GM23338 (cell line): ENCODE measurements around the gene RNF220. TPM values are rescaled to one million over a fixed set of nuclear protein-coding genes. Genes with fewer than 3 reads are reported as not detected.

ENCODE experiments used
- ATAC-seq: fragments of 200-7000 bp; cut with Tn5 transposase; 3 replicates; pipeline ENCODE4 v1.9.1; 2020
- DNase-seq: peaks from one replicate; pipeline ENCODE4 v3.0.0-alpha.2; 2015; ENCODE audit warnings: low spot score
- H2AFZ ChIP-seq: fragments of 200-600 bp; sonication (generic); 2 replicates; pipeline ENCODE4 v1.8.0; 2016; ENCODE audit warnings: antibody characterized with exemption, mild to moderate bottlenecking, moderate library complexity
- H3F3A ChIP-seq: fragments of 200-600 bp; sonication (generic); replicated peaks from 2 replicates; pipeline ENCODE4 v1.8.0; 2017; ENCODE audit warnings: antibody characterized with exemption, mixed run types, low read depth
- H3K27ac ChIP-seq: fragments of 200-600 bp; sonication (generic); 2 replicates; pipeline ENCODE4 v1.6.1; 2016; ENCODE audit warnings: low read depth
- H3K27me3 ChIP-seq: fragments of 200-600 bp; sonication (generic); 2 replicates; pipeline ENCODE4 v1.8.0; 2016; ENCODE audit warnings: mild to moderate bottlenecking, mixed run types, moderate library complexity; ENCODE audit not compliant: insufficient read depth
- H3K36me3 ChIP-seq: fragments of 200-600 bp; sonication (generic); 2 replicates; pipeline ENCODE4 v1.8.0; 2016; ENCODE audit warnings: mild to moderate bottlenecking; ENCODE audit not compliant: insufficient read depth
- H3K4me1 ChIP-seq: fragments of 200-600 bp; sonication (generic); 2 replicates; pipeline ENCODE4 v1.8.0; 2016; ENCODE audit warnings: mild to moderate bottlenecking, moderate library complexity; ENCODE audit not compliant: insufficient read depth
- H3K4me2 ChIP-seq: fragments of 200-600 bp; sonication (generic); 2 replicates; pipeline ENCODE4 v1.7.1; 2017; ENCODE audit warnings: mixed run types
- H3K4me3 ChIP-seq: fragments of 200-600 bp; sonication (generic); 2 replicates; pipeline ENCODE4 v1.6.1; 2016; ENCODE audit warnings: mixed run types
- H3K79me2 ChIP-seq: fragments of 200-600 bp; sonication (generic); replicated peaks from 2 replicates; pipeline ENCODE4 v1.8.0; 2017; ENCODE audit warnings: mild to moderate bottlenecking; ENCODE audit not compliant: insufficient read depth
- H3K9me2 ChIP-seq: fragments of 200-600 bp; sonication (generic); 2 replicates; pipeline ENCODE4 v1.8.0; 2017; ENCODE audit not compliant: insufficient read depth
- H4K20me1 ChIP-seq: fragments of 200-600 bp; sonication (generic); replicated peaks from 2 replicates; pipeline ENCODE4 v1.8.0; 2017; ENCODE audit warnings: mild to moderate bottlenecking; ENCODE audit not compliant: insufficient read depth
- H3K27ac Mint-ChIP-seq: 2 replicates; pipeline ENCODE4 v1.8.0; 2020; ENCODE audit warnings: inconsistent platforms, mild to moderate bottlenecking, moderate library complexity, mixed read lengths
- H3K27me3 Mint-ChIP-seq: 3 replicates; pipeline ENCODE4 v1.8.0; 2022; ENCODE audit warnings: low read depth, mild to moderate bottlenecking, moderate library complexity, mixed read lengths, inconsistent platforms; ENCODE audit not compliant: insufficient read depth, poor library complexity
- H3K36me3 Mint-ChIP-seq: 3 replicates; pipeline ENCODE4 v1.8.0; 2021; ENCODE audit warnings: low read depth, mild to moderate bottlenecking, inconsistent platforms, moderate library complexity, mixed read lengths
- H3K4me1 Mint-ChIP-seq: 3 replicates; pipeline ENCODE4 v1.8.0; 2020; ENCODE audit warnings: mild to moderate bottlenecking, inconsistent platforms, mixed read lengths
- H3K4me3 Mint-ChIP-seq: 3 replicates; pipeline ENCODE4 v1.8.0; 2021; ENCODE audit warnings: moderate library complexity, mild to moderate bottlenecking, inconsistent platforms, mixed read lengths
- H3K9me3 Mint-ChIP-seq: 3 replicates; pipeline ENCODE4 v1.8.0; 2020; ENCODE audit warnings: moderate library complexity, mild to moderate bottlenecking, inconsistent platforms, mixed read lengths
- CREB1 ChIP-seq: fragments of 250-450 bp; sonication (Bioruptor Pico); IDR thresholded peaks from 2 replicates; pipeline ENCODE4 v1.5.0; 2020; ENCODE audit warnings: low read depth, mild to moderate bottlenecking, moderate library complexity
- CTCF ChIP-seq, 2 experiments: fragments of 200-600 bp in 1 of 2; sonication (generic) in 1 of 2; conservative IDR thresholded peaks; 2 replicates each; pipeline versions ENCODE4 v1.5.1 to v1.6.1; 2016 to 2017; ENCODE audit warnings: antibody characterized with exemption in 2 of 2, low read depth in 2 of 2, mild to moderate bottlenecking in 2 of 2, moderate library complexity in 1 of 2
- EZH2 ChIP-seq: fragments of 200-600 bp; sonication (generic); IDR thresholded peaks from one replicate; pipeline ENCODE4 v1.8.0; 2017; ENCODE audit warnings: antibody characterized with exemption, mild to moderate bottlenecking, low read depth; ENCODE audit not compliant: unreplicated experiment
- EZH2phosphoT487 ChIP-seq: fragments of 200-600 bp; sonication (generic); IDR thresholded peaks from one replicate; pipeline ENCODE4 v1.8.1; 2018; ENCODE audit warnings: antibody characterized with exemption; ENCODE audit not compliant: unreplicated experiment
- JUNB ChIP-seq: IDR thresholded peaks from one replicate; pipeline ENCODE4 v1.6.1; 2016; ENCODE audit warnings: antibody characterized with exemption; ENCODE audit not compliant: unreplicated experiment
- NANOG ChIP-seq: IDR thresholded peaks from 2 replicates; pipeline ENCODE4 v1.6.1; 2016; ENCODE audit warnings: antibody characterized with exemption, borderline replicate concordance
- POLR2AphosphoS5 ChIP-seq: IDR thresholded peaks from 2 replicates; pipeline ENCODE4 v1.6.1; 2016; ENCODE audit warnings: antibody characterized with exemption, low read depth
- REST ChIP-seq: IDR thresholded peaks from one replicate; pipeline ENCODE4 v1.6.1; 2018; ENCODE audit warnings: antibody characterized with exemption; ENCODE audit not compliant: unreplicated experiment
- STAT1 ChIP-seq: IDR thresholded peaks from one replicate; pipeline ENCODE4 v1.6.1; 2016; ENCODE audit warnings: antibody characterized with exemption; ENCODE audit not compliant: unreplicated experiment
- ZNF114 ChIP-seq: fragments of 250-450 bp; sonication (Bioruptor Pico); IDR thresholded peaks from 2 replicates; pipeline ENCODE4 v1.5.0; 2020; ENCODE audit warnings: mild to moderate bottlenecking, moderate library complexity
- ZNF331 ChIP-seq: fragments of 250-450 bp; sonication (Bioruptor Pico); IDR thresholded peaks from 2 replicates; pipeline ENCODE4 v1.5.0; 2020; ENCODE audit warnings: low read depth, mild to moderate bottlenecking, moderate library complexity
- polyA plus RNA-seq: library from polyadenylated mRNA; unstranded; fragments of >200 nt; fragmentation: Nextera tagmentation; extraction: Ambion mirVana; gene quantifications from 2 replicates; pipeline ENCODE4 v1.2.1, GENCODE V29; 2016
- total RNA-seq: library from RNA; depleted of rRNA; stranded (reverse); fragments of >200 nt; shearing (Covaris generic); gene quantifications from 2 replicates; pipeline ENCODE4 v1.2.3, GENCODE V29; 2014
- TF ChIP-seq, protein P1 (sequence below): IDR thresholded peaks from 2 replicates; pipeline ENCODE4 v1.6.1; 2016; ENCODE audit warnings: antibody characterized with exemption
- TF ChIP-seq, protein P2 (sequence below): fragments of 250-450 bp; sonication (Bioruptor Pico); IDR thresholded peaks from 2 replicates; pipeline ENCODE4 v1.5.0; 2020; ENCODE audit warnings: mild to moderate bottlenecking, moderate library complexity

Gene RNF220
- total and polyA plus RNA-seq, 2 experiments from 2014 or later = 72.8 to 168 TPM

DNA sequence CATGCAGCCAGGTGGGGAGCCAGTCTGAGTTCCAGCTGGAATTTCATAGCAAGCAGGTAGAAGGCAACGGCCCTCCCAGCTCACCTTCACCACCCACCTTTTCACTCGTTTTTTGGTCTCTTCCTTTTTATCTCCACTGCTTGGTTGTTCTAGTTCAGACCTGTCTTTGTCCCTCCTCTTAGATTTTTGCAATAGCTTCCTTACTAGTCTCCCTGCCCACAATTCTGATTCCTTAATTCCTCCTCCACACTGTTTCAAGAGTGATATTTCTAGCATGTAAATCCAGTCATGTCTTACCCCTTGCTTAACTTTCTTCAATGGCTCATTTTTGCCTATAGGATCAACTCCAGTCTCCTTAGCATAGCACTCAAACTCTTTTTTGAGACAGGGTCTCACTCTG lies 149.7 kb downstream of the RNF220 start:
- Histone ChIP-seq H2AFZ (no peak overlapping the region), H3K27me3 (no peaks in the 10 kb centered on the region), H3K27ac (no peak overlapping the region), H3K79me2 (no peaks in the 10 kb centered on the region), H3K4me1 (peaks cover 14% of the 10 kb centered on the region; the same call in 1 of the 2 replicates), H3F3A (no peaks in the 10 kb centered on the region; the same call in 1 of the 2 replicates), H3K4me3 (no peak overlapping the region), H4K20me1 (no peaks in the 10 kb centered on the region), H3K36me3 (no peaks in the 10 kb centered on the region), H3K4me2 (no peak overlapping the region), H3K9me2 (0 out of 2 replicates have a peak, but pooled peaks cover 5% of the 10 kb centered on the region)
- H3K4me3 Mint-ChIP-seq = no peak overlapping the region
- no peak for TF ChIP-seq EZH2
- TF ChIP-seq CREB1 (CRISPR knock-in tag) = no peak
- TF ChIP-seq STAT1 = no peak
- no peak for TF ChIP-seq REST
- no peak for TF ChIP-seq CTCF (conservative IDR thresholded peaks at IDR 0.05; ENCODE audit: low read depth in 2 of 2)
- no peak for TF ChIP-seq ZNF331 (CRISPR knock-in tag)
- TF ChIP-seq POLR2AphosphoS5 = no peak
- no peak for TF ChIP-seq JUNB
- no peak for TF ChIP-seq EZH2phosphoT487
- TF ChIP-seq, protein P1, sequence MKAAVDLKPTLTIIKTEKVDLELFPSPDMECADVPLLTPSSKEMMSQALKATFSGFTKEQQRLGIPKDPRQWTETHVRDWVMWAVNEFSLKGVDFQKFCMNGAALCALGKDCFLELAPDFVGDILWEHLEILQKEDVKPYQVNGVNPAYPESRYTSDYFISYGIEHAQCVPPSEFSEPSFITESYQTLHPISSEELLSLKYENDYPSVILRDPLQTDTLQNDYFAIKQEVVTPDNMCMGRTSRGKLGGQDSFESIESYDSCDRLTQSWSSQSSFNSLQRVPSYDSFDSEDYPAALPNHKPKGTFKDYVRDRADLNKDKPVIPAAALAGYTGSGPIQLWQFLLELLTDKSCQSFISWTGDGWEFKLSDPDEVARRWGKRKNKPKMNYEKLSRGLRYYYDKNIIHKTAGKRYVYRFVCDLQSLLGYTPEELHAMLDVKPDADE = no peak
- no peak for TF ChIP-seq ZNF114 (CRISPR knock-in tag)
- TF ChIP-seq NANOG = no peak
- TF ChIP-seq, protein P2, sequence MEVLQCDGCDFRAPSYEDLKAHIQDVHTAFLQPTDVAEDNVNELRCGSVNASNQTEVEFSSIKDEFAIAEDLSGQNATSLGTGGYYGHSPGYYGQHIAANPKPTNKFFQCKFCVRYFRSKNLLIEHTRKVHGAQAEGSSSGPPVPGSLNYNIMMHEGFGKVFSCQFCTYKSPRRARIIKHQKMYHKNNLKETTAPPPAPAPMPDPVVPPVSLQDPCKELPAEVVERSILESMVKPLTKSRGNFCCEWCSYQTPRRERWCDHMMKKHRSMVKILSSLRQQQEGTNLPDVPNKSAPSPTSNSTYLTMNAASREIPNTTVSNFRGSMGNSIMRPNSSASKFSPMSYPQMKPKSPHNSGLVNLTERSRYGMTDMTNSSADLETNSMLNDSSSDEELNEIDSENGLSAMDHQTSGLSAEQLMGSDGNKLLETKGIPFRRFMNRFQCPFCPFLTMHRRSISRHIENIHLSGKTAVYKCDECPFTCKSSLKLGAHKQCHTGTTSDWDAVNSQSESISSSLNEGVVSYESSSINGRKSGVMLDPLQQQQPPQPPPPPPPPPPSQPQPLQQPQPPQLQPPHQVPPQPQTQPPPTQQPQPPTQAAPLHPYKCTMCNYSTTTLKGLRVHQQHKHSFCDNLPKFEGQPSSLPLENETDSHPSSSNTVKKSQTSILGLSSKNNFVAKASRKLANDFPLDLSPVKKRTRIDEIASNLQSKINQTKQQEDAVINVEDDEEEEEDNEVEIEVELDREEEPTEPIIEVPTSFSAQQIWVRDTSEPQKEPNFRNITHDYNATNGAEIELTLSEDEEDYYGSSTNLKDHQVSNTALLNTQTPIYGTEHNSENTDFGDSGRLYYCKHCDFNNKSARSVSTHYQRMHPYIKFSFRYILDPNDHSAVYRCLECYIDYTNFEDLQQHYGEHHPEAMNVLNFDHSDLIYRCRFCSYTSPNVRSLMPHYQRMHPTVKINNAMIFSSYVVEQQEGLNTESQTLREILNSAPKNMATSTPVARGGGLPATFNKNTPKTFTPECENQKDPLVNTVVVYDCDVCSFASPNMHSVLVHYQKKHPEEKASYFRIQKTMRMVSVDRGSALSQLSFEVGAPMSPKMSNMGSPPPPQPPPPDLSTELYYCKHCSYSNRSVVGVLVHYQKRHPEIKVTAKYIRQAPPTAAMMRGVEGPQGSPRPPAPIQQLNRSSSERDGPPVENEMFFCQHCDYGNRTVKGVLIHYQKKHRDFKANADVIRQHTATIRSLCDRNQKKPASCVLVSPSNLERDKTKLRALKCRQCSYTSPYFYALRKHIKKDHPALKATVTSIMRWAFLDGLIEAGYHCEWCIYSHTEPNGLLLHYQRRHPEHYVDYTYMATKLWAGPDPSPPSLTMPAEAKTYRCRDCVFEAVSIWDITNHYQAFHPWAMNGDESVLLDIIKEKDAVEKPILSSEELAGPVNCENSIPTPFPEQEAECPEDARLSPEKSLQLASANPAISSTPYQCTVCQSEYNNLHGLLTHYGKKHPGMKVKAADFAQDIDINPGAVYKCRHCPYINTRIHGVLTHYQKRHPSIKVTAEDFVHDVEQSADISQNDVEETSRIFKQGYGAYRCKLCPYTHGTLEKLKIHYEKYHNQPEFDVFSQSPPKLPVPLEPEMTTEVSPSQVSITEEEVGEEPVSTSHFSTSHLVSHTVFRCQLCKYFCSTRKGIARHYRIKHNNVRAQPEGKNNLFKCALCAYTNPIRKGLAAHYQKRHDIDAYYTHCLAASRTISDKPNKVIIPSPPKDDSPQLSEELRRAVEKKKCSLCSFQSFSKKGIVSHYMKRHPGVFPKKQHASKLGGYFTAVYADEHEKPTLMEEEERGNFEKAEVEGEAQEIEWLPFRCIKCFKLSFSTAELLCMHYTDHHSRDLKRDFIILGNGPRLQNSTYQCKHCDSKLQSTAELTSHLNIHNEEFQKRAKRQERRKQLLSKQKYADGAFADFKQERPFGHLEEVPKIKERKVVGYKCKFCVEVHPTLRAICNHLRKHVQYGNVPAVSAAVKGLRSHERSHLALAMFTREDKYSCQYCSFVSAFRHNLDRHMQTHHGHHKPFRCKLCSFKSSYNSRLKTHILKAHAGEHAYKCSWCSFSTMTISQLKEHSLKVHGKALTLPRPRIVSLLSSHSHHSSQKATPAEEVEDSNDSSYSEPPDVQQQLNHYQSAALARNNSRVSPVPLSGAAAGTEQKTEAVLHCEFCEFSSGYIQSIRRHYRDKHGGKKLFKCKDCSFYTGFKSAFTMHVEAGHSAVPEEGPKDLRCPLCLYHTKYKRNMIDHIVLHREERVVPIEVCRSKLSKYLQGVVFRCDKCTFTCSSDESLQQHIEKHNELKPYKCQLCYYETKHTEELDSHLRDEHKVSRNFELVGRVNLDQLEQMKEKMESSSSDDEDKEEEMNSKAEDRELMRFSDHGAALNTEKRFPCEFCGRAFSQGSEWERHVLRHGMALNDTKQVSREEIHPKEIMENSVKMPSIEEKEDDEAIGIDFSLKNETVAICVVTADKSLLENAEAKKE (CRISPR knock-in tag) = no peak
- no peak; the same call in 2 of the 3 replicates for ATAC-seq
- H3K27me3 Mint-ChIP-seq = peaks cover 11% of the 10 kb centered on the region
- no peaks in the 10 kb centered on the region for H3K36me3 Mint-ChIP-seq
- H3K4me1 Mint-ChIP-seq = peaks cover 33% of the 10 kb centered on the region
- no peak overlapping the region for H3K27ac Mint-ChIP-seq
- DNase-seq = no peak
- H3K9me3 Mint-ChIP-seq = no peaks in the 10 kb centered on the region; the same call in 2 of the 3 replicates
